Fibroblast of lung (primary cell): ENCODE results near the gene DMGDH.

ENCODE experiments used
- CTCF ChIP-seq, 2 donors: IDR thresholded peaks in 1 of 2; conservative IDR thresholded peaks in 1 of 2; 1 replicate in 1 of 2; 2 replicates in 1 of 2; pipeline ENCODE4 v1.5.1; 2011 to 2012; ENCODE audit warnings: low read length in 2 of 2, control low read depth in 1 of 2, inconsistent platforms in 1 of 2, low read depth in 1 of 2, mild to moderate bottlenecking in 1 of 2
- EZH2 ChIP-seq: IDR thresholded peaks from 2 replicates; pipeline ENCODE4 v1.5.1; 2012; ENCODE audit warnings: low read length, control low read depth, mild to moderate bottlenecking; ENCODE audit errors: missing control alignments

GRCh38 chr5:79001471-79001870, 68.0 kb downstream of the DMGDH start:
- no peak for TF ChIP-seq CTCF (conservative IDR thresholded peaks at IDR 0.05 in 1 of 2, IDR thresholded peaks at IDR 0.05 in 1 of 2; ENCODE audit: low read depth in 1 of 2, low read length in 2 of 2)
- TF ChIP-seq EZH2: no peak
